WTC11 (cell line): ENCODE results near the gene NR1I2. TPM values are rescaled to one million over a fixed set of nuclear protein-coding genes. Genes with fewer than 3 reads are reported as not detected.

ENCODE experiments used
- ATAC-seq: fragments of 200-7000 bp; cut with Tn5 transposase; 2 replicates; pipeline ENCODE4 v1.10.0; 2021; ENCODE audit warnings: mild to moderate bottlenecking, moderate library complexity
- CTCF ChIA-PET: fragments of 300-600 bp; sonication (Branson Sonifier 250); formaldehyde crosslinking; loops from one replicate; lab custom pipeline; 2021; ENCODE audit warnings: antibody characterized with exemption; lab: Charles Lee
- POLR2A ChIA-PET: fragments of 350-600 bp; sonication (Branson Sonifier 250); formaldehyde crosslinking; loops from one replicate; lab custom pipeline; 2021; ENCODE audit warnings: antibody characterized with exemption; lab: Charles Lee
- DNase-seq: peaks from one replicate; pipeline ENCODE4 v3.0.0; 2021; ENCODE audit warnings: low spot score
- H3K27ac Mint-ChIP-seq: 2 replicates; pipeline ENCODE4 v1.8.0; 2021; ENCODE audit warnings: mixed read lengths
- H3K27me3 Mint-ChIP-seq: 2 replicates; pipeline ENCODE4 v1.8.0; 2021; ENCODE audit warnings: low read depth, mild to moderate bottlenecking, moderate library complexity, mixed read lengths
- H3K36me3 Mint-ChIP-seq: 2 replicates; pipeline ENCODE4 v1.8.0; 2021; ENCODE audit warnings: mixed read lengths
- H3K4me1 Mint-ChIP-seq: 2 replicates; pipeline ENCODE4 v1.8.0; 2022; ENCODE audit warnings: mixed read lengths
- H3K4me3 Mint-ChIP-seq: 2 replicates; pipeline ENCODE4 v1.8.0; 2021; ENCODE audit warnings: mild to moderate bottlenecking, moderate library complexity, mixed read lengths
- H3K9me3 Mint-ChIP-seq: 2 replicates; pipeline ENCODE4 v1.8.0; 2021; ENCODE audit warnings: mixed read lengths
- ARID4B ChIP-seq: sonication (generic); formaldehyde crosslinking; IDR thresholded peaks from 2 replicates; pipeline ENCODE4 v1.8.0; 2023; ENCODE audit warnings: missing genetic modification reagents, mild to moderate bottlenecking, borderline replicate concordance
- ATF2 ChIP-seq: sonication (generic); formaldehyde crosslinking; IDR thresholded peaks from 2 replicates; pipeline ENCODE4 v1.8.1; 2022; ENCODE audit warnings: low read depth, missing genetic modification reagents, borderline replicate concordance
- ETV6 ChIP-seq: sonication (generic); formaldehyde crosslinking; IDR thresholded peaks from 2 replicates; pipeline ENCODE4 v1.8.1; 2022; ENCODE audit warnings: mild to moderate bottlenecking, missing genetic modification reagents
- FOXK1 ChIP-seq: sonication (generic); formaldehyde crosslinking; IDR thresholded peaks from 2 replicates; pipeline ENCODE4 v1.8.0; 2022; ENCODE audit warnings: mild to moderate bottlenecking, moderate library complexity, missing genetic modification reagents
- KAT7 ChIP-seq: sonication (generic); formaldehyde crosslinking; IDR thresholded peaks from 2 replicates; pipeline ENCODE4 v1.8.1; 2023; ENCODE audit warnings: missing genetic modification reagents, mild to moderate bottlenecking, borderline replicate concordance
- NFATC4 ChIP-seq: fragments of 250-450 bp; sonication (Bioruptor Pico); IDR thresholded peaks from 2 replicates; pipeline ENCODE4 v1.9.0; 2021; ENCODE audit warnings: mild to moderate bottlenecking
- NR2C2 ChIP-seq: sonication (generic); formaldehyde crosslinking; IDR thresholded peaks from 2 replicates; pipeline ENCODE4 v1.8.0; 2022; ENCODE audit warnings: mild to moderate bottlenecking, missing genetic modification reagents
- NR3C1 ChIP-seq: sonication (generic); formaldehyde crosslinking; conservative IDR thresholded peaks from 2 replicates; pipeline ENCODE4 v1.8.1; 2023; ENCODE audit warnings: low read depth, mild to moderate bottlenecking, missing genetic modification reagents
- OVOL2 ChIP-seq: fragments of 250-450 bp; sonication (Bioruptor Pico); IDR thresholded peaks from 2 replicates; pipeline ENCODE4 v1.9.0; 2021; ENCODE audit warnings: mild to moderate bottlenecking, borderline replicate concordance
- PREB ChIP-seq: sonication (generic); formaldehyde crosslinking; IDR thresholded peaks from 2 replicates; pipeline ENCODE4 v1.8.1; 2022; ENCODE audit warnings: mild to moderate bottlenecking, missing genetic modification reagents, moderate library complexity, borderline replicate concordance
- SOX15 ChIP-seq: fragments of 250-450 bp; sonication (Bioruptor Pico); IDR thresholded peaks from 2 replicates; pipeline ENCODE4 v1.9.0; 2021; ENCODE audit warnings: mild to moderate bottlenecking
- TCF7 ChIP-seq: sonication (generic); formaldehyde crosslinking; IDR thresholded peaks from 2 replicates; pipeline ENCODE4 v1.8.0; 2022; ENCODE audit warnings: mild to moderate bottlenecking, low read depth, missing genetic modification reagents, moderate library complexity
- TEAD4 ChIP-seq: sonication (generic); formaldehyde crosslinking; IDR thresholded peaks from 2 replicates; pipeline ENCODE4 v1.8.0; 2022; ENCODE audit warnings: mild to moderate bottlenecking, missing genetic modification reagents
- ZMAT4 ChIP-seq: fragments of 250-450 bp; sonication (Bioruptor Pico); IDR thresholded peaks from 2 replicates; pipeline ENCODE4 v1.9.0; 2021; ENCODE audit warnings: mild to moderate bottlenecking
- ZNF219 ChIP-seq: sonication (generic); formaldehyde crosslinking; IDR thresholded peaks from 2 replicates; pipeline ENCODE4 v1.8.0; 2023; ENCODE audit warnings: missing genetic modification reagents, mild to moderate bottlenecking, borderline replicate concordance
- ZNF281 ChIP-seq: sonication (generic); formaldehyde crosslinking; IDR thresholded peaks from 2 replicates; pipeline ENCODE4 v1.8.0; 2023; ENCODE audit warnings: mild to moderate bottlenecking, missing genetic modification reagents
- total RNA-seq: library from RNA; stranded (reverse); gene quantifications from 3 replicates; pipeline ENCODE4 v1.2.3, GENCODE V29; 2021
- TF ChIP-seq, protein P1 (sequence below): sonication (generic); formaldehyde crosslinking; IDR thresholded peaks from 2 replicates; pipeline ENCODE4 v1.8.1; 2023; ENCODE audit warnings: mild to moderate bottlenecking, moderate library complexity, missing genetic modification reagents
- TF ChIP-seq, protein P2 (sequence below): sonication (generic); formaldehyde crosslinking; IDR thresholded peaks from 2 replicates; pipeline ENCODE4 v1.8.0; 2022; ENCODE audit warnings: mild to moderate bottlenecking, missing genetic modification reagents
- TF ChIP-seq, protein P3 (sequence below): sonication (generic); formaldehyde crosslinking; IDR thresholded peaks from 2 replicates; pipeline ENCODE4 v1.8.1; 2022; ENCODE audit warnings: missing genetic modification reagents, borderline replicate concordance

NR1I2 gene
- total RNA-seq, 1 experiment from 2014 or later: 1.7 TPM

- TF ChIP-seq ZNF219 (CRISPR knock-in tag) (no peak), SOX15 (no peak), NR2C2 (CRISPR knock-in tag) (no peak), NFATC4 (CRISPR knock-in tag) (no peak), ETV6 (no peak)
- TF ChIP-seq, protein P1, sequence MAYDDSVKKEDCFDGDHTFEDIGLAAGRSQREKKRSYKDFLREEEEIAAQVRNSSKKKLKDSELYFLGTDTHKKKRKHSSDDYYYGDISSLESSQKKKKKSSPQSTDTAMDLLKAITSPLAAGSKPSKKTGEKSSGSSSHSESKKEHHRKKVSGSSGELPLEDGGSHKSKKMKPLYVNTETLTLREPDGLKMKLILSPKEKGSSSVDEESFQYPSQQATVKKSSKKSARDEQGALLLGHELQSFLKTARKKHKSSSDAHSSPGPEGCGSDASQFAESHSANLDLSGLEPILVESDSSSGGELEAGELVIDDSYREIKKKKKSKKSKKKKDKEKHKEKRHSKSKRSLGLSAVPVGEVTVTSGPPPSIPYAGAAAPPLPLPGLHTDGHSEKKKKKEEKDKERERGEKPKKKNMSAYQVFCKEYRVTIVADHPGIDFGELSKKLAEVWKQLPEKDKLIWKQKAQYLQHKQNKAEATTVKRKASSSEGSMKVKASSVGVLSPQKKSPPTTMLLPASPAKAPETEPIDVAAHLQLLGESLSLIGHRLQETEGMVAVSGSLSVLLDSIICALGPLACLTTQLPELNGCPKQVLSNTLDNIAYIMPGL (CRISPR knock-in tag): no peak
- peaks cover 3% of the 10 kb centered on the region; the same call in 1 of the 2 replicates for H3K36me3 Mint-ChIP-seq
- peaks cover 24% of the 10 kb centered on the region for H3K4me1 Mint-ChIP-seq
- H3K4me3 Mint-ChIP-seq: no peak overlapping the region
- POLR2A ChIA-PET: no interaction called here
- H3K27me3 Mint-ChIP-seq: no peaks in the 10 kb centered on the region
- ATAC-seq (no peak), DNase-seq (no peak)
- H3K27ac Mint-ChIP-seq: no peak overlapping the region
- CTCF ChIA-PET: no interaction called here
- no peaks in the 10 kb centered on the region for H3K9me3 Mint-ChIP-seq
These were observed 53.0 kb downstream of the NR1I2 start for GRCh38 chr3:119834754-119835370.

DNA sequence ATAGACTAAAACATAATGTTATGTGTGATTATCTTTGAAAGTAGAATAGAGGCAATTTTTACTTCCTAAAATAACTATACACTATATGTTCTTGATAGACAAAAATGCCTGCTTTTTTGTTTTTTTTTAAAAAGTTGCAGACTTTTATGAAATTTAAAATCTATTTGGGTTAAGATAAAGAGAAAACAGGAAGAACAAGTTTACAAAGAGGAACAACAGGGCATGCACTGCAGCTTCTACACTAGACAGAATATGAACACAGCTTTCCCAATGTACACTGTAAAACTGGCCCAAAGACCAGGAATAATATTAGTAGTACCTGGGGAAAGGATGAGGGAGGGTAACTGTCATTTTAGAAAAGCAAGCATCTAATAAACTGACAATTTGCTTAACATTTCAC lies 53.7 kb downstream of the NR1I2 start:
- Mint-ChIP-seq H3K9me3 (no peaks in the 10 kb centered on the region), H3K4me1 (peaks cover 19% of the 10 kb centered on the region), H3K4me3 (no peak overlapping the region), H3K27ac (no peak overlapping the region), H3K36me3 (peaks cover 3% of the 10 kb centered on the region; the same call in 1 of the 2 replicates), H3K27me3 (no peaks in the 10 kb centered on the region)
- ChIA-PET CTCF (no interaction called here), POLR2A (no interaction called here)
- ATAC-seq (no peak), DNase-seq (no peak)
- no peak for TF ChIP-seq ETV6
- no peak for TF ChIP-seq NR2C2 (CRISPR knock-in tag)
- TF ChIP-seq OVOL2 (CRISPR knock-in tag): no peak
- no peak for TF ChIP-seq PREB
- TF ChIP-seq NR3C1: no peak
- no peak for TF ChIP-seq TEAD4
- TF ChIP-seq, protein P2, sequence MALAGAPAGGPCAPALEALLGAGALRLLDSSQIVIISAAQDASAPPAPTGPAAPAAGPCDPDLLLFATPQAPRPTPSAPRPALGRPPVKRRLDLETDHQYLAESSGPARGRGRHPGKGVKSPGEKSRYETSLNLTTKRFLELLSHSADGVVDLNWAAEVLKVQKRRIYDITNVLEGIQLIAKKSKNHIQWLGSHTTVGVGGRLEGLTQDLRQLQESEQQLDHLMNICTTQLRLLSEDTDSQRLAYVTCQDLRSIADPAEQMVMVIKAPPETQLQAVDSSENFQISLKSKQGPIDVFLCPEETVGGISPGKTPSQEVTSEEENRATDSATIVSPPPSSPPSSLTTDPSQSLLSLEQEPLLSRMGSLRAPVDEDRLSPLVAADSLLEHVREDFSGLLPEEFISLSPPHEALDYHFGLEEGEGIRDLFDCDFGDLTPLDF (CRISPR knock-in tag): no peak
- no peak for TF ChIP-seq ZNF219 (CRISPR knock-in tag)
- no peak for TF ChIP-seq FOXK1 (CRISPR knock-in tag)
- TF ChIP-seq ZMAT4 (CRISPR knock-in tag): no peak
- TF ChIP-seq ARID4B (CRISPR knock-in tag): no peak
- no peak for TF ChIP-seq ZNF281 (CRISPR knock-in tag)
- TF ChIP-seq, protein P3, sequence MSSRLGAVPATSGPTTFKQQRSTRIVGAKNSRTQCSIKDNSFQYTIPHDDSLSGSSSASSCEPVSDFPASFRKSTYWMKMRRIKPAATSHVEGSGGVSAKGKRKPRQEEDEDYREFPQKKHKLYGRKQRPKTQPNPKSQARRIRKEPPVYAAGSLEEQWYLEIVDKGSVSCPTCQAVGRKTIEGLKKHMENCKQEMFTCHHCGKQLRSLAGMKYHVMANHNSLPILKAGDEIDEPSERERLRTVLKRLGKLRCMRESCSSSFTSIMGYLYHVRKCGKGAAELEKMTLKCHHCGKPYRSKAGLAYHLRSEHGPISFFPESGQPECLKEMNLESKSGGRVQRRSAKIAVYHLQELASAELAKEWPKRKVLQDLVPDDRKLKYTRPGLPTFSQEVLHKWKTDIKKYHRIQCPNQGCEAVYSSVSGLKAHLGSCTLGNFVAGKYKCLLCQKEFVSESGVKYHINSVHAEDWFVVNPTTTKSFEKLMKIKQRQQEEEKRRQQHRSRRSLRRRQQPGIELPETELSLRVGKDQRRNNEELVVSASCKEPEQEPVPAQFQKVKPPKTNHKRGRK (CRISPR knock-in tag): no peak
- TF ChIP-seq KAT7: no peak
- no peak for TF ChIP-seq TCF7 (CRISPR knock-in tag)
- no peak for TF ChIP-seq ATF2 (CRISPR knock-in tag)
